K562 (cell line): ENCODE data around the gene SMAD3. TPM values are rescaled to one million over a fixed set of nuclear protein-coding genes. Genes with fewer than 3 reads are reported as not detected.

Experiments used
- ARHGAP35 ChIP-seq: fragments of 450-650 bp; IDR thresholded peaks from 2 replicates; pipeline ENCODE4 v1.6.1; 2018; ENCODE audit not compliant: partially characterized antibody
- DDX20 ChIP-seq: fragments of 450-650 bp; IDR thresholded peaks from 2 replicates; pipeline ENCODE4 v1.6.1; 2016; ENCODE audit warnings: missing genetic modification characterization, low read depth, mild to moderate bottlenecking, missing compliant biosample characterization, moderate library complexity
- DIDO1 ChIP-seq: fragments of 450-650 bp; IDR thresholded peaks from 2 replicates; pipeline ENCODE4 v1.6.1; 2016; ENCODE audit warnings: low read depth, missing biosample characterization, missing genetic modification characterization
- HLTF ChIP-seq: fragments of 450-650 bp; IDR thresholded peaks from 2 replicates; pipeline ENCODE4 v1.6.1; 2016
- MCM2 ChIP-seq: fragments of 450-650 bp; IDR thresholded peaks from 2 replicates; pipeline ENCODE4 v1.6.1; 2017; ENCODE audit warnings: low read depth, mild to moderate bottlenecking
- MCM3 ChIP-seq: fragments of 450-650 bp; IDR thresholded peaks from 2 replicates; pipeline ENCODE4 v1.6.1; 2016
- MIER1 ChIP-seq: fragments of 450-650 bp; IDR thresholded peaks from 2 replicates; pipeline ENCODE4 v1.6.1; 2016; ENCODE audit warnings: antibody characterized with exemption, mild to moderate bottlenecking, low read depth
- NCOA4 ChIP-seq: fragments of 450-650 bp; IDR thresholded peaks from 2 replicates; pipeline ENCODE4 v1.6.1; 2018; ENCODE audit warnings: mild to moderate bottlenecking; ENCODE audit not compliant: partially characterized antibody
- PURB ChIP-seq: sonication (generic); formaldehyde crosslinking; IDR thresholded peaks from 2 replicates; pipeline ENCODE4 v1.9.0; 2021; ENCODE audit warnings: low read depth, mild to moderate bottlenecking, missing genetic modification reagents
- SIRT6 ChIP-seq: IDR thresholded peaks from one replicate; pipeline ENCODE4 v1.6.1; 2012; ENCODE audit warnings: low read depth, mild to moderate bottlenecking, control low read depth, inconsistent platforms, low read length, moderate library complexity
- TAF15 ChIP-seq: fragments of 200-400 bp; formaldehyde crosslinking; IDR thresholded peaks from 2 replicates; pipeline ENCODE4 v1.6.1; 2017; ENCODE audit warnings: mild to moderate bottlenecking, low read depth, low read length, moderate library complexity
- ZNF3 ChIP-seq: fragments of 250-450 bp; sonication (Bioruptor Pico); IDR thresholded peaks from 2 replicates; pipeline ENCODE4 v1.5.0; 2021; ENCODE audit warnings: mild to moderate bottlenecking, moderate library complexity
- ZNF764 ChIP-seq: fragments of 250-450 bp; sonication (Bioruptor Pico); IDR thresholded peaks from 2 replicates; pipeline ENCODE4 v1.4.0; 2020; ENCODE audit warnings: low read depth, mild to moderate bottlenecking, moderate library complexity
- ZZZ3 ChIP-seq: fragments of 450-650 bp; IDR thresholded peaks from 2 replicates; pipeline ENCODE4 v1.6.1; 2016; ENCODE audit warnings: antibody characterized with exemption, mild to moderate bottlenecking, moderate library complexity
- polyA plus RNA-seq, 8 experiments: library from polyadenylated mRNA; depleted of rRNA in 4 of 8; stranded (reverse) in 5 of 8; unstranded in 3 of 8; fragments of >200 nt; fragmentation: Nextera tagmentation in 2 of 8; fragmentation: Illumina TruSeq in 1 of 8; extraction: Ambion mirVana in 2 of 8; extraction: Trizol in 1 of 8; gene quantifications; 2 replicates each; pipeline versions ENCODE4 v1.2.1 to v1.2.3, GENCODE V29; 2011 to 2014; ENCODE audit warnings: inconsistent platforms in 1 of 8, missing spikeins in 1 of 8
- total RNA-seq, 7 experiments: library from RNA; depleted of rRNA in 6 of 7; stranded (reverse); fragments of >200 nt in 6 of 7; fragmentation: Illumina TruSeq in 2 of 7; extraction: Trizol in 2 of 7; gene quantifications; 2 replicates each; pipeline versions ENCODE4 v1.2.1 to v1.2.3, GENCODE V29; 2011 to 2021; ENCODE audit warnings: low replicate concordance in 1 of 7
- TF ChIP-seq, protein P1 (sequence below): fragments of 450-650 bp; conservative IDR thresholded peaks from 2 replicates; pipeline ENCODE4 v1.6.1; 2016; ENCODE audit warnings: missing genetic modification characterization, low read depth, mild to moderate bottlenecking, missing compliant biosample characterization, moderate library complexity
- TF ChIP-seq, protein P2 (sequence below), 2 experiments: fragments of 450-650 bp in 1 of 2; sonication (generic) in 1 of 2; formaldehyde crosslinking; conservative IDR thresholded peaks; 2 replicates each; pipeline versions ENCODE4 v1.4.0 to v1.8.1; 2020 to 2022; ENCODE audit warnings: mild to moderate bottlenecking in 1 of 2, missing genetic modification reagents in 1 of 2
- TF ChIP-seq, protein P3 (sequence below): fragments of 150-350 bp; IDR thresholded peaks from 2 replicates; pipeline ENCODE4 v1.6.1; 2014; ENCODE audit warnings: low read depth, mild to moderate bottlenecking, low read length, borderline replicate concordance
- TF ChIP-seq, protein P4 (sequence below): fragments of 450-650 bp; IDR thresholded peaks from 2 replicates; pipeline ENCODE4 v1.6.1; 2014; ENCODE audit warnings: low read depth, mild to moderate bottlenecking, moderate library complexity, borderline replicate concordance
- TF ChIP-seq, protein P5 (sequence below): fragments of 450-650 bp; IDR thresholded peaks from 2 replicates; pipeline ENCODE4 v1.7.0; 2016; ENCODE audit warnings: borderline replicate concordance

SMAD3 gene
- total and polyA plus RNA-seq, 9 of the 15 experiments (the other 6 are each of a cell fraction or from before 2014, with no cell fraction given) = 4.3 to 39.2 (median 11.1) TPM

DNA sequence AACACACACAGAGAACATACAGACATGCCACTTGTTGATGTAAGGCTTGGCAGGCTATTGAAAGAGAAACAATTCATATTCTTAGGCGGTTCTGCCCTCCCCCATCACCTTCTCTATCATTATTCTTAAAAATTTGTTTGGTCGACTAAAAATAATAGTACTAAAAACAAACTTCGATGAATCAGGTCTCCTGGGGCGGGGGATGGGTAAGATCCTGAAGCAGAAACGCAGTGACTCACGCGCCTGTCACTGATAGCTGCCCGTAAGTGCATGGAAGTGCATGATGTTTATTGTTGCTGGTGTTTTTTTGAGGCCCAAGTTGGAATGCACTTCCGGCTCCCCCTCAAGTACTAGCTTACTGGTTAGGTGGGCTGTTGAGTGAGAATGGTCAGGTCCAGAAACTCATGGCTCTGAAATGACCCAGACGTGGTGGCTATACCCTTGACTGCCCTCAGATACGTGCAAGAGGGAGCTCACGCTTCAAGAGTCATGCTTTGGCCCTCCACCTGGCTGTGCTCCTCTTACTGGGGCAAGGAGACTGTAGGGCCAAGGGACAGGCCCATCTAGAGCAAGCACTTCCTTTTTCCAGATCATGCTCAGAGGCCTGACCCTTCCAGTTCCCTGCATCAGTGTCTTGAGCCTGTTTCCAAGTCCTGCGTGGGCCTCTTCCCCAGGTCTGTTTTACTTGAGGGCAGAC, 10.9 kb downstream of the SMAD3 start (continued):
- TF ChIP-seq, protein P1, sequence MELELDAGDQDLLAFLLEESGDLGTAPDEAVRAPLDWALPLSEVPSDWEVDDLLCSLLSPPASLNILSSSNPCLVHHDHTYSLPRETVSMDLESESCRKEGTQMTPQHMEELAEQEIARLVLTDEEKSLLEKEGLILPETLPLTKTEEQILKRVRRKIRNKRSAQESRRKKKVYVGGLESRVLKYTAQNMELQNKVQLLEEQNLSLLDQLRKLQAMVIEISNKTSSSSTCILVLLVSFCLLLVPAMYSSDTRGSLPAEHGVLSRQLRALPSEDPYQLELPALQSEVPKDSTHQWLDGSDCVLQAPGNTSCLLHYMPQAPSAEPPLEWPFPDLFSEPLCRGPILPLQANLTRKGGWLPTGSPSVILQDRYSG (tag) = no peak
- TF ChIP-seq TAF15 (no peak), PURB (CRISPR knock-in tag) (no peak), DIDO1 (no peak), NCOA4 (no peak), ARHGAP35 (no peak), ZNF764 (CRISPR knock-in tag) (no peak), MCM3 (no peak), DDX20 (no peak), ZZZ3 (no peak), SIRT6 (no peak), ZNF3 (no peak), HLTF (no peak), MCM2 (no peak), MIER1 (no peak)
- TF ChIP-seq, protein P2, sequence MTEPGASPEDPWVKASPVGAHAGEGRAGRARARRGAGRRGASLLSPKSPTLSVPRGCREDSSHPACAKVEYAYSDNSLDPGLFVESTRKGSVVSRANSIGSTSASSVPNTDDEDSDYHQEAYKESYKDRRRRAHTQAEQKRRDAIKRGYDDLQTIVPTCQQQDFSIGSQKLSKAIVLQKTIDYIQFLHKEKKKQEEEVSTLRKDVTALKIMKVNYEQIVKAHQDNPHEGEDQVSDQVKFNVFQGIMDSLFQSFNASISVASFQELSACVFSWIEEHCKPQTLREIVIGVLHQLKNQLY (CRISPR knock-in tag; conservative IDR thresholded peaks at IDR 0.05) = no peak
- TF ChIP-seq, protein P3, sequence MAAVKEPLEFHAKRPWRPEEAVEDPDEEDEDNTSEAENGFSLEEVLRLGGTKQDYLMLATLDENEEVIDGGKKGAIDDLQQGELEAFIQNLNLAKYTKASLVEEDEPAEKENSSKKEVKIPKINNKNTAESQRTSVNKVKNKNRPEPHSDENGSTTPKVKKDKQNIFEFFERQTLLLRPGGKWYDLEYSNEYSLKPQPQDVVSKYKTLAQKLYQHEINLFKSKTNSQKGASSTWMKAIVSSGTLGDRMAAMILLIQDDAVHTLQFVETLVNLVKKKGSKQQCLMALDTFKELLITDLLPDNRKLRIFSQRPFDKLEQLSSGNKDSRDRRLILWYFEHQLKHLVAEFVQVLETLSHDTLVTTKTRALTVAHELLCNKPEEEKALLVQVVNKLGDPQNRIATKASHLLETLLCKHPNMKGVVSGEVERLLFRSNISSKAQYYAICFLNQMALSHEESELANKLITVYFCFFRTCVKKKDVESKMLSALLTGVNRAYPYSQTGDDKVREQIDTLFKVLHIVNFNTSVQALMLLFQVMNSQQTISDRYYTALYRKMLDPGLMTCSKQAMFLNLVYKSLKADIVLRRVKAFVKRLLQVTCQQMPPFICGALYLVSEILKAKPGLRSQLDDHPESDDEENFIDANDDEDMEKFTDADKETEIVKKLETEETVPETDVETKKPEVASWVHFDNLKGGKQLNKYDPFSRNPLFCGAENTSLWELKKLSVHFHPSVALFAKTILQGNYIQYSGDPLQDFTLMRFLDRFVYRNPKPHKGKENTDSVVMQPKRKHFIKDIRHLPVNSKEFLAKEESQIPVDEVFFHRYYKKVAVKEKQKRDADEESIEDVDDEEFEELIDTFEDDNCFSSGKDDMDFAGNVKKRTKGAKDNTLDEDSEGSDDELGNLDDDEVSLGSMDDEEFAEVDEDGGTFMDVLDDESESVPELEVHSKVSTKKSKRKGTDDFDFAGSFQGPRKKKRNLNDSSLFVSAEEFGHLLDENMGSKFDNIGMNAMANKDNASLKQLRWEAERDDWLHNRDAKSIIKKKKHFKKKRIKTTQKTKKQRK = no peak
- TF ChIP-seq, protein P4, sequence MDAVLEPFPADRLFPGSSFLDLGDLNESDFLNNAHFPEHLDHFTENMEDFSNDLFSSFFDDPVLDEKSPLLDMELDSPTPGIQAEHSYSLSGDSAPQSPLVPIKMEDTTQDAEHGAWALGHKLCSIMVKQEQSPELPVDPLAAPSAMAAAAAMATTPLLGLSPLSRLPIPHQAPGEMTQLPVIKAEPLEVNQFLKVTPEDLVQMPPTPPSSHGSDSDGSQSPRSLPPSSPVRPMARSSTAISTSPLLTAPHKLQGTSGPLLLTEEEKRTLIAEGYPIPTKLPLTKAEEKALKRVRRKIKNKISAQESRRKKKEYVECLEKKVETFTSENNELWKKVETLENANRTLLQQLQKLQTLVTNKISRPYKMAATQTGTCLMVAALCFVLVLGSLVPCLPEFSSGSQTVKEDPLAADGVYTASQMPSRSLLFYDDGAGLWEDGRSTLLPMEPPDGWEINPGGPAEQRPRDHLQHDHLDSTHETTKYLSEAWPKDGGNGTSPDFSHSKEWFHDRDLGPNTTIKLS = 0 out of 2 replicates have a peak, but pooled peaks have one; percentile 37
- TF ChIP-seq, protein P5, sequence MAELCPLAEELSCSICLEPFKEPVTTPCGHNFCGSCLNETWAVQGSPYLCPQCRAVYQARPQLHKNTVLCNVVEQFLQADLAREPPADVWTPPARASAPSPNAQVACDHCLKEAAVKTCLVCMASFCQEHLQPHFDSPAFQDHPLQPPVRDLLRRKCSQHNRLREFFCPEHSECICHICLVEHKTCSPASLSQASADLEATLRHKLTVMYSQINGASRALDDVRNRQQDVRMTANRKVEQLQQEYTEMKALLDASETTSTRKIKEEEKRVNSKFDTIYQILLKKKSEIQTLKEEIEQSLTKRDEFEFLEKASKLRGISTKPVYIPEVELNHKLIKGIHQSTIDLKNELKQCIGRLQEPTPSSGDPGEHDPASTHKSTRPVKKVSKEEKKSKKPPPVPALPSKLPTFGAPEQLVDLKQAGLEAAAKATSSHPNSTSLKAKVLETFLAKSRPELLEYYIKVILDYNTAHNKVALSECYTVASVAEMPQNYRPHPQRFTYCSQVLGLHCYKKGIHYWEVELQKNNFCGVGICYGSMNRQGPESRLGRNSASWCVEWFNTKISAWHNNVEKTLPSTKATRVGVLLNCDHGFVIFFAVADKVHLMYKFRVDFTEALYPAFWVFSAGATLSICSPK = no peak
